Prostate gland (tissue), 2 donors: ENCODE data around the gene CEP126. TPM values are rescaled to one million over a fixed set of nuclear protein-coding genes. Genes with fewer than 3 reads are reported as not detected.

Experiments
- DNase-seq: peaks from one replicate; pipeline ENCODE4 v3.0.0-alpha.2; 2019; ENCODE audit warnings: low spot score
- H3K27ac ChIP-seq, 2 donors: fragments of 200-600 bp; sonication (generic); 2 replicates each; pipeline ENCODE4 v1.5.1; 2017 to 2019
- H3K27me3 ChIP-seq: fragments of 200-600 bp; sonication (generic); replicated peaks from 2 replicates; pipeline ENCODE4 v1.5.1; 2019; ENCODE audit not compliant: insufficient read depth
- H3K36me3 ChIP-seq, 2 donors: fragments of 200-600 bp; sonication (generic); 1 replicate in 1 of 2; 2 replicates in 1 of 2; pipeline versions ENCODE4 v1.5.1 to v1.8.1; 2017 to 2019
- H3K4me1 ChIP-seq: fragments of 200-600 bp; sonication (generic); replicated peaks from 2 replicates; pipeline ENCODE4 v1.5.1; 2019
- H3K4me3 ChIP-seq, 2 donors: fragments of 200-600 bp; sonication (generic); 2 replicates each; pipeline ENCODE4 v1.5.1; 2017 to 2019
- H3K9me3 ChIP-seq: fragments of 200-600 bp; sonication (generic); 2 replicates; pipeline ENCODE4 v1.5.1; 2017
- POLR2A ChIP-seq: fragments of 450-650 bp; IDR thresholded peaks from one replicate; pipeline ENCODE4 v1.6.1; 2016; ENCODE audit warnings: antibody characterized with exemption, mild to moderate bottlenecking
- POLR2AphosphoS5 ChIP-seq: sonication (generic); formaldehyde crosslinking; IDR thresholded peaks from one replicate; pipeline ENCODE4 v1.6.1; 2017; ENCODE audit warnings: antibody characterized with exemption
- WGBS: methylation state at CpG from one replicate; pipeline ENCODE4 v1.1.5; 2018; 5-methylcytosine and 5-hydroxymethylcytosine counted together
- intact Hi-C: fragments of 100-400 bp; cut with DNase I; formaldehyde crosslinking; loops from one replicate; pipeline ENCODE4 v1.14.2; 2022
- total RNA-seq, 2 donors: library from RNA; depleted of rRNA; stranded (reverse); fragments of >200 nt; gene quantifications; one replicate each; pipeline ENCODE4 v1.1.0, GENCODE V29; 2016
- TF ChIP-seq, protein P1 (sequence below), 4 experiments: fragments of 200-600 bp in 2 of 4; fragments of 450-650 bp in 2 of 4; sonication (generic) in 2 of 4; IDR thresholded peaks; 1 replicate in 3 of 4; 2 replicates in 1 of 4; pipeline ENCODE4 v1.5.1; 2016 to 2019; ENCODE audit warnings: antibody characterized with exemption in 4 of 4, mild to moderate bottlenecking in 2 of 4, moderate library complexity in 2 of 4

CEP126 gene
- total RNA-seq, 2 donors from 2014 or later = 2.0 to 15.2 TPM

DNA sequence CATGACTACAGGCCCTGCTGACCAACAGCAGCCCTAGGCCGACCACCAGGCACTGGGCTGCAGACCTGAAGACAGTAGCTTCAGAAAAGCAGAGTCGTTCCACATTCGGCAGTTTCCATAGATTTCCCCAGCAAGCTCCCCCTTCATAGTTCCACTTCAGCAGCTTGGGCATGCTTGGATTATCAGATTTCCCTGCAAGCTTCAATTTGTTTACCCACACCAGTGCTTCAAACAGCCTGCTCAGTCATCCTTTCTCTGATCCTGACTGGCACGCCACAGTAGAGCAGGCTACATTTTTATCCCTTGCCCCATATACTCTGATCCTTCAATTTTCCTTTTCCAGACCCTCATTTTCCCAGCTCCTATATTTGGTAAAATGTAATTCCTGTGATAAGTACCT, 81.3 kb downstream of the CEP126 start:
- Histone ChIP-seq H3K27me3 (no peaks in the 10 kb centered on the region), H3K4me1 (no peaks in the 10 kb centered on the region), H3K4me3 (no peak overlapping the region), H3K9me3 (no peaks in the 10 kb centered on the region), H3K36me3 (no peaks in the 10 kb centered on the region), H3K27ac (no peak overlapping the region)
- intact Hi-C loops = no loop called here
- 92% methylated on average over 4 of the region's 4 CpGs for WGBS
- TF ChIP-seq POLR2A = no peak
- TF ChIP-seq, protein P1, sequence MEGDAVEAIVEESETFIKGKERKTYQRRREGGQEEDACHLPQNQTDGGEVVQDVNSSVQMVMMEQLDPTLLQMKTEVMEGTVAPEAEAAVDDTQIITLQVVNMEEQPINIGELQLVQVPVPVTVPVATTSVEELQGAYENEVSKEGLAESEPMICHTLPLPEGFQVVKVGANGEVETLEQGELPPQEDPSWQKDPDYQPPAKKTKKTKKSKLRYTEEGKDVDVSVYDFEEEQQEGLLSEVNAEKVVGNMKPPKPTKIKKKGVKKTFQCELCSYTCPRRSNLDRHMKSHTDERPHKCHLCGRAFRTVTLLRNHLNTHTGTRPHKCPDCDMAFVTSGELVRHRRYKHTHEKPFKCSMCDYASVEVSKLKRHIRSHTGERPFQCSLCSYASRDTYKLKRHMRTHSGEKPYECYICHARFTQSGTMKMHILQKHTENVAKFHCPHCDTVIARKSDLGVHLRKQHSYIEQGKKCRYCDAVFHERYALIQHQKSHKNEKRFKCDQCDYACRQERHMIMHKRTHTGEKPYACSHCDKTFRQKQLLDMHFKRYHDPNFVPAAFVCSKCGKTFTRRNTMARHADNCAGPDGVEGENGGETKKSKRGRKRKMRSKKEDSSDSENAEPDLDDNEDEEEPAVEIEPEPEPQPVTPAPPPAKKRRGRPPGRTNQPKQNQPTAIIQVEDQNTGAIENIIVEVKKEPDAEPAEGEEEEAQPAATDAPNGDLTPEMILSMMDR (IDR thresholded peaks at IDR 0.05) = no peak
- no peak for TF ChIP-seq POLR2AphosphoS5
- DNase-seq = no peak

DNA sequence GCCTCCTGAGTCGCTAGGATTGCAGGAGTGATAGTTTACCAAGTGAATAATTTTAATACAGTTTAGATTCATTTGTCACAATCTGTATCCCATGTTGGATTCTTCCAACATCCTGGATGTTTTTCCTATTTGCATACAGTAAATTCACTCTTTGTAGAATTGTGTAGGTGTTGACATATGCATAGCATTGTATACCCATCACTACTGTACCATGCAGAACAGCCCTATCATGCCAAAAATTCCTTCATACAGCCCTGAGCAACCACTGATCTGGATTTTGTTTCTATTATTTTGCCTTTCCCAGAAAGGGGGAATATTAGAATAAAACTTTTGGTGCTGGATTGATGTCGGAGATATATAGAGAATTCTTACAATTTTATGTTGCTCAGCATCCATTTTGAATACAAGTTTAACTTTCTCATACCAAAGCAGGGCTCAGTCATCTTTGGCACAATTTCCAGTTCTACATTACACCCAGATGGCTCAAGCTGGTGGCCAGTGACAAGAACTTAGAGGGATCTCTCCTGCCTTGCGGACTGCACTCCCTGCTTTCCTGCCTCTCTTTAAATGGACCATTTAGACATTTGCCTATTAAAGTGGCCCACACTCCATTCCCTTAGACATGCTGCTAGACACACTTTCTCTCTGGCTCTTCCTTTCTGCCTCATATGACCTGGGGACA, 87.0 kb downstream of the CEP126 start:
- H3K4me1 ChIP-seq = no peaks in the 10 kb centered on the region
- DNase-seq = no peak
- TF ChIP-seq, protein P1 (IDR thresholded peaks at IDR 0.05) = no peak
- TF ChIP-seq POLR2AphosphoS5 (no peak), POLR2A (no peak)
- intact Hi-C loops = no loop called here
- no peak overlapping the region for H3K27ac ChIP-seq
- 93% methylated on average over 3 of the region's 3 CpGs for WGBS
- no peaks in the 10 kb centered on the region for H3K27me3 ChIP-seq
- no peaks in the 10 kb centered on the region for H3K9me3 ChIP-seq
- no peaks in the 10 kb centered on the region for H3K36me3 ChIP-seq
- no peak overlapping the region for H3K4me3 ChIP-seq

DNA sequence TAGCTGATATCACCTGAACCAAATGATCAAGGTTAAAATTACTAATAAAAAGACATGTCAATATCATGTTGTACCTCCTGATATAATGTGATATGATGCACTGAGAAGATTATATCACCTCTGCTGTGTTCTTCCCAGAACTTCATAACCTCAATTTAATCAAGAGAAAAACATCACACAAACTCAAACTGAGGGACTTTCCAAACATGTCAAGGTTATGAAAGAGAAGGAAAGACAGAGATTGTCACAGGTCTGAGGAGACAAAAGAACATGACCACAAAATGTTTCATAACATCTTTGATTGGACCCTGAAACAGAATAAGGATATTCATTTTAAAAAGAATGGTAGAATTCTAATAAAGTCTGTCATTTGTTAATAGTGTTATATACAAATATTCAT, 89.4 kb downstream of the CEP126 start:
- Histone ChIP-seq H3K4me1 (no peaks in the 10 kb centered on the region), H3K4me3 (no peak overlapping the region), H3K36me3 (no peaks in the 10 kb centered on the region), H3K9me3 (no peaks in the 10 kb centered on the region), H3K27ac (no peak overlapping the region), H3K27me3 (no peaks in the 10 kb centered on the region)
- no peak for DNase-seq
- intact Hi-C loops = no loop called here
- no peak for TF ChIP-seq POLR2AphosphoS5
- no peak for TF ChIP-seq POLR2A
- TF ChIP-seq, protein P1 (IDR thresholded peaks at IDR 0.05) = no peak

DNA sequence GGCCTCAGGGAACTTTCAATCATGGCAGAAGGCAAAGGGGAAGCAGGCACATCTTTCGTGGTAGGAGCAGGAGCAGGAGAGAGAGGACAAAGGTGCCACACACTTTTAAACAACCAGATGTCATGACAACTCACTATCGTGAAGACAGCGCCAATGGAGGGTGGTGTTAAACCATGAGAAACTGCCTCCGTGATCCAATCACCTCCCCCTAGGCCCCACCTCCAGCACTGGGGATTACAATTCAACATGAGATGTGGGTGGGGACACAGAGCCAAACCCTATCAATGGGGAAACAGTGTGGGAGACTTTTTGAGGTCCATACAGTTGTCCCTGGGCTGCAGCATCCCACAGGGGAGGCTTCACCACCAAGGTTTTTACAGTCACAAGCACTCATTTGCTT, 90.5 kb downstream of the CEP126 start:
- H3K36me3 ChIP-seq = no peaks in the 10 kb centered on the region
- WGBS = 75% methylated on average over 4 of the region's 4 CpGs
- no peak for TF ChIP-seq POLR2A
- TF ChIP-seq POLR2AphosphoS5 = no peak
- TF ChIP-seq, protein P1 (IDR thresholded peaks at IDR 0.05) = no peak
- no peaks in the 10 kb centered on the region for H3K9me3 ChIP-seq
- intact Hi-C loops = no loop called here
- H3K4me1 ChIP-seq = no peaks in the 10 kb centered on the region
- DNase-seq = no peak
- no peak overlapping the region for H3K27ac ChIP-seq
- no peak overlapping the region for H3K4me3 ChIP-seq
- no peaks in the 10 kb centered on the region for H3K27me3 ChIP-seq

DNA sequence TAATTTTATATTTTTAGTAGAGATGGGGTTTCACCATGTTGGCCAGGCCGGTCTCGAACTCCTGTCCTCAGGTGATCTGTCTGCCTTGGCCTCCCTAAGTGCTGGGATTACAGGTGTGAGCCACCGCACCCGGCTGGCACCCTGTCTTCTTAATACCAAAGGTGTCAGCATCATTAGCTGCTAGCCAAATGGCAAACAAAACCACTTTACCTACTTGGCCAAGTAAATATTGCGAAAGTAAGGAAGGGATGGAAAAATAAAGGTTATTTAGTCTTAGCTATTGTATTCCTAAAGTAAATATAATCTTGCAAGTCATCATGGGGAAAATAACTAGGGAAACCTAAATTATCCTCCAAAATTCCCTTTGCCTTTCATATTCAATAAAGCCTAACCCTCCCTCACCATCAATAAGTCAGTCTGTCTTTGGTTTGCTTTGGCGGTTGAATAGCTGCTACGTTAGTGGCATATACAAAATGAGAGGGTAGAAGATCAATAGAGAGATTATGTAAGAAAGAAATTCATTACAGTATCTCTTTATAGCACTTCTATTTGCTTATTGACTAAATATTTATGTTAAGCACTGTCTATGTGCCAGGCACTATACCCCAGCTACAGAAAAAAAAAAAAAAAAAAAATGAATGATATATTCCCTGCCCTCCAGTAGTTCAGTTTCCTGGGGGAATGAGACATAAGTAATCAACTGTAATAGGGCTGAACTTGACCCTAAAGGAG, 92.2 kb downstream of the CEP126 start:
- H3K27me3 ChIP-seq = no peaks in the 10 kb centered on the region
- H3K4me1 ChIP-seq = no peaks in the 10 kb centered on the region
- no peaks in the 10 kb centered on the region for H3K36me3 ChIP-seq
- no peaks in the 10 kb centered on the region for H3K9me3 ChIP-seq
- no peak for TF ChIP-seq POLR2AphosphoS5
- peak overlapping the region in 1 of 2 donors; percentile 28 for H3K27ac ChIP-seq
- 80% methylated on average over 7 of the region's 7 CpGs for WGBS
- H3K4me3 ChIP-seq = no peak overlapping the region
- intact Hi-C loops = loop anchor here (2.0 kb wide), 1 partner anchor 144 kb away; no protein-coding TSS in a partner anchor
- DNase-seq = no peak
